HG02571 (cell line): ENCODE data around the gene TAS1R1.
"Not testable (repeated sequence)": the region's sequence is repeated elsewhere in the genome, so short reads cannot be mapped to it uniquely, and the experiment has no call there.

ENCODE experiments used
- ATAC-seq: cut with Tn5 transposase; IDR thresholded peaks from one replicate; pipeline ENCODE4 v1.9.1; 2021; ENCODE audit warnings: mild to moderate bottlenecking, moderate library complexity; ENCODE audit not compliant: unreplicated experiment

TAS1R1 gene

DNA sequence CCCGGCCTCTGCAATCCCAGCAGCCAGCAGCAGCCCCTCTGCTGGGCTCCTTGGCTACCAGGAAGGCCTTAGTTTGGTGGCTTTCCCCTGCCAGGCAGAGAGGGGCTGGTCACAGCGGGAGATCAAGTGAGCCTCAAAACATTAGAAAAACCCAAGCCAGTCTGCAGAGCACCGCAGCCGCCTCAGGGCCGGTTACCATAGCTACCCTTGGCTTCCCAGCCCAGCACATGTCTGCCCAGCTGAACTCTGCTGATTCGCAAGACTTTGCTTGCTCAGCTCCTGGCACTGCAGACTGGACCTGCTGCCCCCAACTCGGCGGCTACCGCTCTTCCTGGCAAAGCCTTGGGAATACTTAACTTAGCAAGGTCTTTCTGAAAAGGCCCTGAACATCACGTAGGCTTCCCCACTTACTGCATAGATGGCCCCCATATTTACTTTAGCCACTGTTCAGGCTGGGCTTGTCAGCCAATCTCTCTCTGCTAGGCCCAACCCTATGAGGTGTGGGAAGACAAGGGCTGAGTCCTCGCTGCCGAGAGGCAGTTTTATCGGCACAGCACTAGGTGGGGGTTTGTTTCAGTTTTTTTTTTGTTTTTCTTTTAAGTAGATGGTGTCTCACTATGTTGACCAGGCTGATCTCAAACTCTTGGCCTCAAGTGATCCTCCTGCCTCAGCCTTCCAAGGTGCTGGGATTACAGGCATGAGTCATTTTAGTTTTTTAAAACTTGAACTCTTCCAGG, 35.0 kb upstream of the TAS1R1 start:
- no peak for ATAC-seq

DNA sequence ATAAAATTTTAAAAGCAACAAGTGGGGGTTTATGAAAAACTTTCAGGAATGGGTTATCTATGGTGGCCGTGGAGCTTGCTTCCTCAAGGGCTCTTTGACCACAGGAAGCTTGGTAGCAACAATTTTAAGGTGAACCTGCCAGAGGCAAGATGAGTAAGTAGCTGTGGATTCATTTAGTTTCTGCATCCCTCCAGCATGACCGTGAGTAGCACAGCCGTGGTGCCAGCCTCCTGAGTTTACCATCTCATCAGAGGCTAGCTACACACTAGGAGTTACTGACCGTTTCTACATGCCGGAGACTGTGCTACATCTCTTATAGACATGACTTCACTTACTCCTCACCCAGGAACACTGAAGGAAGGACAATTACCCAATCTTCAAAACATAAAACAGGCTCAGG, 33.6 kb upstream of the TAS1R1 start:
- no peak for ATAC-seq

DNA sequence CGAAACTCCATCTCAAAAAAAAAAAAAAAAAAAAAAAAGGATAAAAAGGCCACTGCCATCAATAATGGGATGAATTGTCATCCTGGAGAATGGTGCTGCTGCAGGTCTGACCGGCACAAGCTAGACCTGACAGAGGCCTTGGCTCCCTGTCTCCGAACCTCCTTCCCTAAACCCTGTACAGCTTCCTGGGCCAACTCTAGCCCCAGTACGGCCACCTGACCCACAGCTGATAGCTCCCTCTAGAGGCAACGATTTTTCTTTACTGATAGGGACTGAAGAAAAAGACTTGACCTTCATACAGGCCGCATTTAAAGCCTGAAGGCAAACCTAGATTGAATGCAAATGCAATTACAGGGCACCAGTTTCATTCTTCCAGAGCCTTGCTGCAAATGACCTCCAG, 31.5 kb upstream of the TAS1R1 start:
- no peak for ATAC-seq

DNA sequence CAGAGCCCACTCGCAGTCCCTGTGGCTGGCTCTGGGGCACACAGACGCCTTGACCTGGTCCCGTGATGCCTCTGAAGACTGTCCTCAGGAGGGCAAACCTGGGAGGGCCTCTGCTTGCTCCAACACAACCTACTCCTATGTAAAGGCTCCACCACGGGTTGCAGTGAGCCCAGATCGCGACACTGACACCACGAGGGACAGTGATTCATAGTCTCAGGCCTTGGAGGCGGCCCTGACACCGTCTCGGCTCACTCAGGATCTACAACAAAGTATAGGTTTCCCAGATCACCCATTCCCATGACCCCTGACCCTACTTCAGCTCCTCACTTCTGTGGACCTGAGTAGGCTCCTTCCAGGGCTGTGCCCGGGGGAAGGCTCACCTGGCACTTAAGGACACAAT, 28.8 kb upstream of the TAS1R1 start:
- ATAC-seq: no peak

DNA sequence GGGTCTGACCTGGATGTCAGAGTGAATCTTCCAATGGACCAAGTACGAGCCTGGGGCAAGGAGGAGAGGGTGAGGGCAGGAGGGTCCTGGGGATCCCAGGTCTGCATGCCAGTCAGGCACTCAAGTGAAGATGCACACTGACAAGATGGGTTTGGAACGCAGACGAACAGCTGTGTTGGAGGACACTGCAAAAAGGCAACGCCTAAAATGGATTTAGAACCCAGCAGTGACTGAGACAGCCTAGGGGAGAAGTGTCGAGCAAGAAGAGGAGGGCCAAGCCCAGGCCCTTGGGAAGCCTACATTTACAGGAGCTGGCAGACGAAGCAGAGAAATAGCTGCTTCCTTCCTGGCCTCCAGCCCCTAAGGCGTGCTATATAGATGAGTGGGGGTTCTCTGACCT, 26.6 kb upstream of the TAS1R1 start:
- no peak for ATAC-seq

DNA sequence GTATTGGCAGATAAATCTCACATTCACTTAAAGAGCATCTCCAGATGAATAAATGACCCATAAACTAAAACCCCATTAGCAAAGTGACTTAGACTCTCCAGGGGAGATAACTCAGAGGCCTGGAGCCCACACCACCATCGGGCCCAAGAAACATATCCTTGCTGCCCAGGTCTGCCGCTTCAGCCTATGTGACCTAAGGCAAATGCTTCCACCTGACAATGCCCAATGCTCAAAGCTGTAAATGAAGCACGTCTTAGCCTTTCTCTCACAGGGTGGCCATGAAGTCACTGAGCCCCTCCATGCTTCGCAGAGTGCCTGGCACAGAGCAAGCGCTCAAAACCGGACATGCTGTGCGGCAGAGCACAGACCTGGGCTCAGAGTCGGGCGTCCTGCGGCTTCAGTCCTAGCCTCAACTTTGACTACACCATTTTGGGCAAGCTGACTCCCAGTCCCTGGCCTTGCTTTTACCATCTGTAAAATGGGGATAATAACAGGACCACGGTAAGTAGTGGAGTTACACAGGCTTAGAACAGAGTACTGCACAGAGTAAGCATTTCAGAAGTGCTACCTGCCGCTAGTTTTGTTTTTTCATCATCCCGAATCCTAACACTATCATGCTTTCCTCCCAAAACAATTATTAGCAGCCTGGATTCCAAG, 24.5 kb upstream of the TAS1R1 start:
- ATAC-seq: no peak

DNA sequence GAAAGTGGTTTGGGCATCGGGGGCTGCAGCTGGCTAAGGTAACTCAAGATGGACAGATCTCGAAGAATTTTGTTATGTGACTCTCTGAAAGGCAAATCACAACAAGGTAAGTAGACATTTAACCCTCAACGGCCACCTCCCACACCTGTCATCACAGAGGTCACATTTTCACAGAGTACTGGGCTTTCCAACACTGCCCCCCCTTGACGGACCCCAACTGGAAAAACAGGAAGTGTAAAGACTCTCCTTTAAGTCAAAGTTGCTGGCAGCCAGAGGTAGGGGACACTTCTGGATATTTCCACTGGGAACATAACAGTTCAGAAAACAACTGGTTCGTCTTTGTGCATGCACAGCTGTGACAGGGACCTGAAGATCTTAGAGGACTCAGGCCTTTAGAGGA, 23.1 kb upstream of the TAS1R1 start:
- ATAC-seq: no peak

DNA sequence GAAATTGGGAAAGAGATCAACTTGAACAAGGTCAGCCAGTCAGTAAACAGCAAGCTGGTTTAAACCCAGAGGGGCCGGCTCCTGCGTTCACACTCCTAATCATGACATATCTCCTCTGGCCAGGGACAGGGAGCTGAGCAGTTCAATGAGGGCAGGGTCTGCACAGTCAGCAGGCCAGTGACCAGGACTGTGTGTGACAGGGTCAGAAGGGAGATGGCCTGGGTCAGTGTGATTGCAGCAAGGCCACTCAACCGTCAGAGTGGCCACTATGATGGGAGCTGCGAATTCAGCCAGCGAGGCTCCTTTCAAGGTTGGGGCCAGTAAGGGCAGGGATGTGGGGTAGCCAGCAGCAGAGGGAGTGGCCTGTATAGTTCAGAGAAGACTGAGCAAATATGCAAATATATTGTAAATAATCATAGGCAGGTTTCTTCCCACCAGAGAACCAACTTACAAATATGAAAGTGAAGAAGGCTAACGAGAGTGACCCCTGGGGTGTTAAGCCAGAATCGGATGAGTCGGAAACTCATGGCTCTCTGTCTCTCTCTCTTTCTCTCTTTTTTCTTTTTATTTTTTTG, 20.8 kb upstream of the TAS1R1 start:
- no peak for ATAC-seq

DNA sequence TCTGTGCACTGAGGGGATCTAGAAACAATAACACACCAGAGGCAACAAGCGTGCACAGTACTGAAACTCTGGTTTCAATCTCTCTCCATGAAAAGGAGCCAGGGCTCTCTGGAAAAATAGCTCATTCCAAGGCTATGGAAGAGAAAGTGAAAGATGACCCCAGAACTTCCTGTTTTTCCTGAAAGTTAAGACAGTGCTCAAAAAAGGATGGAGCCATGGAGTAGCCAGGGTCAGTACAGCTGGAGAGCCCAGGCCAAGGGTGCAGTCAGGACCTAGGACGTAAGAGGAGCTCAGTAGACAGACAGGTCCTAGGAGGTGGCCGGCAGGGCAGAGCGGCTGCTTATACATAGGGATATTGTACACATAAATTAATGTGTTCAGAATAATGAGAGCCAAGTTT, 19.9 kb upstream of the TAS1R1 start:
- ATAC-seq: no peak

DNA sequence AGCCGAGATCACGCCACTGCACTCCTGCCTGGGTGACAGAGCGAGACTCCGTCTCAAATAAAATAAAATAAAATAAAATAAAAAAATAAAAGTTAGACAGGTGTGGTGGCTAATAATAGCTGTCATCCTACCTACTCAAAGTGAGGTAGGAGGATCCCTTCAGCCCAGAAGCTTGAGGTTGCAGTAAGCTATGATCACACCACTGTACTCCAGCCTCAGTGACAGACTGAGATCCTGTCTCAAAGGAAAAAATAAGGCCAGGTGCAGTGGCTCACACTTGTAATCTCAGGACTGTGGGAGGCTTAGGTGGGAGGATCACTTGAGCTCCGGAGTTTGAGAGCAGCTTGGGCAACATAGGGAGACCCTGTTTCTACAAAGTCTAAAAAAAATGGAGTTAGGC, 18.8 kb upstream of the TAS1R1 start:
- no peak for ATAC-seq

DNA sequence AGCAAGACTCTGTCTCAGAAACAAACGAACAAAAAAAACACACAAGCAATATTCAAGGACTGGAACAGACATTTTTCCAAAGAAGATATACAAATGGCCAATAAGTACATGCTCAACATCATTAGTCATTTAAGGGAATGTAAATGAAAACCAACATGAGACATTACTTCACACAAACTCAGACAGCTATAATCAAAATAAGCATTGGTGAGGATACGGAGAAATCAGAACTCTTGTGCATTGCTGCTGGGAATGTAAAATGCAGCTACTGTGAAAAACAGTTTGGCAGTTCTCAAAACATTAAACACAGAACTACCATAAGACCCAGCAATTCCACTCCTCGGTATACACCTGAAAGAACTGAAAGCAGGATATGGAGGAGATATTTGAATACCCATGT, 16.2 kb upstream of the TAS1R1 start:
- no peak for ATAC-seq

DNA sequence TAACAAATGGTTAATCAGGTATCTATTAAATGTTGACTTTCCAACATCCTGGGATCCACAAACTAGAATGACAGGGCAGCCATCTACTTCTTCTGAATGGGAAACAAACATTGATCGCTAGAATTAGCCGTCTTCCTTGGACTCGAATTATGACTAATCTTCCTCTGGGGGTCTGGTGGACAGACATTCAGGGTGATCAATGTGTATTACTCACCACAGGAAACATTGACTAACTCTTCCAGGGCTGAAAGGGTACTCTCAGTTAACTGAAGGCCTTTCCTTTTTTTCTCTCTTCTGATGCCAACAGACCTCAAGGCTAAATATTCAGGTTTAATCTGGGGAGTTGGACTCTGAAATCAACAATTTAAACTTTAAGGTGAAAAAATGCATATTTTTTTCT, 10.3 kb upstream of the TAS1R1 start:
- ATAC-seq: no peak

DNA sequence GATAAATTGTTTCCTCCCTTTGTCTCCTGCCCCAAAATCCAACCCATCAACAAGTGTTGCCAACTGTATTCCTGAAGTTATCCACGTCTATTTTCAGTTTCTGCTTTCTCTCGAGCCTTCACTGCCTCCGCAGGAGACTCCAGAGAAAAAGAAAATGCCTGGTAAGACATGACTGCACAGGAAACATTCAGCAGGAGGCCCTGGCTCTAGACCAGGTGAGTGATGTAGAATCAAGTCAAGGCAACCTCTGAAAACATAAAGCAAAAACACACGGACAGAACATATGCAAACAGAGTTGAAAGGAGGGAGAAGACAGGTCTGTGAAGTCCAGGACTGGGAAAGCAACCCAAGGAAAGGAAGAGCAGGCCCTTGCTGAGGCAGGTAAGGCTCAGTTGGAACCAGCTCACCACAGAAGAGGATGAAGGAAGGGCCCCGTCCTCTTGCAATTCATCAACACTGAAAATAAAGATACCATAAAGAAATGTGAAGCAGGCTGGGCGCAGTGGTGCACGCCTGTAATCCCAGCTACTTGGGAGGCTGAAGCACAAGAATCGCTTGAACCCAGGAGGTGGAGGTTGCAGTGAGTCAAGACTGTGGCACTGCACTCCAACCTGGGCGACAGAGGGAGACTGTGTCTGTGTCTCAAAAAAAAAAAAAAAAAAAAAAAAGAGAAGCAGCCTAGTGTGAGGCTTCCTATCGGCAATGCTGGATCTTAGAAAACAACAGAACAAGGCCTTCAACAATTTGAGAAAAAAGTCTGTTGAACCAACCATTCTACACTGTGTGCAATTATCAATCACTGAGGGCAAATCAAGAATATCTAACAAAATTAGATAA, 9.6 kb upstream of the TAS1R1 start:
- ATAC-seq: no peak

DNA sequence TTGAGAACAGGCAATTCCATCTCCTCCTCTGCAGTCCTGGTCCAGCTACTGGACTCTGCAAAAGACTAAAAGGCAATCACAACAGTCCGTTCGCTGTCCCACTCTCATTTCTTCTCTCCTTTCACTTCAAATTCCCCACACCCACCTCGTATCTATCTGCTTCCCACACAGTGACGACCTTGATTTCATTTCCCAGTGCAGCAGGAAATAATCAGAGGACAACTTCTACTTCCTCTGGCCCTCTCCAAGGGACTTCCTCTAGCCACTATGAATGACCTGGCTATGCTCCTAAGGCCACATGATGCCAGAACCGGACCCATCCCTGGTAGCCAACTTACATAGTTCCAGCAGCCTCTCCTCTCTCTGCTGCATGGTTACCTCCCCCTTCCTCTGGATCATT, 8.8 kb upstream of the TAS1R1 start:
- no peak for ATAC-seq

DNA sequence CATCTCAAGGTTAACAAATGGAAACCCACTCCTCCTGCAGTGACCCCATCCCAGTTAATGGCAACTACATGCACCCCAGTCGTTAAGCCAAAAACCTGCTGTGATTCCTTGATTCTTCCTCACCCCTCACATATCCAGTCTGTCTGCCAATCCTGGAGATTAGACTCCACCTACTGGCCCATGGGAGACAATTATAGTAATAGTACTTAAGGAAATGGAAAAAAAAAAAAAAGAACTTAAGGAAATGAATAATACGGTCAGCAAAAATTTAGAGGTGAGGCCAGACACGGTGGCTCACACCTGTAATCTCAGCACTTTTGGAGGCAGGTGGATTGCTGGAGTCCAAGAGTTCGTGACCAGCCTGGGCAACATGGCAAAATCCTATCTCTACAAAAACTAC, 7.8 kb upstream of the TAS1R1 start:
- ATAC-seq: no peak

DNA sequence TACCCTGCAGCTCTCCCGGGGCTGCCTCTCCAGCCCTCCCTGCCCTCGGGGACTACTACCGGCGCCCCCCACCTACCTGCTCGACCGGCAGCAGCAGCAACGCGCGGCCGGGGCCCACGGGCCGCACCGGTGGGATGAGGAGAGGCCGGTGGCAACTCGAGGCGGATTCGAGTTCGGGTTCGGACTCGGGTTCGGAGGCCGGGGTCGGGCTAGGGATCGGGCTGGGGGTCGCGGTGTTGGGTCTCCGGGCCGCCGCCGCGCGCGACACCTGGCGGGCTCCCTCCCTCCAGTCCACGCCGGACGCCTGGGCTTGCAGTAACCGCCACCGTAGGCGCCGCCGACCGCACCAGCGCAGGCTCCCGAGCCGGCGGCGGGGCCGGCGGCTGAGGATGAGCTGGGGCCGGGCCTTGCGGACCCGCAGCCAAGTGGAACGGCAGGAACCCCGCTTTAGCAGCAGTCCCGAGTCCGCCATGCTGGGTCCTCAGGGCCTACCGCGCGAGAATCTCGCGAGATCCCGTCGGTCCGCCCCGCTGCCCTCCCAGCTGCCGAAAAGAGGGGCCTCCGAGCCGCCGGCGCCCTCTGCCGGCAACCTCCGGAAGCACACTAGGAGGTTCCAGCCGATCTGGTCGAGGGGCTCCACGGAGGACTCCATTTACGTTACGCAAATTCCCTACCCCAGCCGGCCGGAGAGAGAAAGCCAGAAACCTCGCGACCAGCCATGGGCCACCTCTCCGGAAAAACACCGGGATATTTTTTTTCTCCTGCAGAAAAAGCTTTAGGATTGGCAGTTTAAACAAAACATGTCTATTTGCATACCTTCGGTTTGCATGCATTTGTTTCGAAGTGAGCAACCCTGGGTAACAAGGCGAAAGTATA, 838 bp upstream of the TAS1R1 start, which contains the start of gene NOL9:
TSS of gene NOL9 (minus strand) at position 483 of the 876 bp plus-strand sequence. CDS start at position 472, 11 bp downstream.
- ATAC-seq: peak; percentile 82

DNA sequence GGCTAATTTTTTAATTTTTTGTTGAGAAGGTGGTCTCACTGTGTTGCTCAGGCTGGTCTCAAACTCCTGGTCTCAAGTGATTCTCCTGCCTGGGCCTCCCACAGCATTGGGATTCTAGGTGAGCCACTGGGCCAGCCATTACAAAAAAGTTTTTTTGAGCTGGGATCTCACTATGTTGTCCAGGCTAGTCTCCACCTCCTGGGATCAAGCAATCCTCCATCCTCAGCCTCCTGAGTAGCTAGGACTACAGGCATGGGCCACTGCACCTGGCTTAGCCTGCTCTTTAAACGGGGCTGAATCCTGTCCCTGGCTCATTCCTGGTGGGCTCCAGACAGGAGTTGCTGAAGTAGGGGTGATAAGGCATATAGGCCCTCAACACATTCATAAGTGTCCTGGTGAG, 2.5 kb downstream of the TAS1R1 start:
- no peak for ATAC-seq

DNA sequence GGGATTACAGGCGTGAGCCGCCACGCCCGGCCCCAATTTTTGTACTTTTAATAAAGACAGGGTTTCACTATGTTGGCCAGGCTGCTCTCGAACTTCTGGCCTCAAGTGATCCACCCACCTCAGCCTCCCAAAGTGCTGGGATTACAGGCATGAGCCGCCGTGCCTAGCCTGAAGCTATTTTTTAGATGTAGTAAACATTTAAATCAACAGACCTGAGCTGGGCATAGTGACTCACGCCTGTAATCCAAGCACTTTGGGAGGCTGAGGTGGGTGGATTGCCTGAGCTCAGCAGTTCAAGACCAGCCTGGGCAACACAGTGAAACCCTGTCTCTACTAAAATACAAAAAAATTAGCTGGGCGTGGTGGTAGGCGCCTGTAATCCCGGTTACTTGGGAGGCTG, 4.1 kb downstream of the TAS1R1 start:
- ATAC-seq: not testable (repeated sequence)

DNA sequence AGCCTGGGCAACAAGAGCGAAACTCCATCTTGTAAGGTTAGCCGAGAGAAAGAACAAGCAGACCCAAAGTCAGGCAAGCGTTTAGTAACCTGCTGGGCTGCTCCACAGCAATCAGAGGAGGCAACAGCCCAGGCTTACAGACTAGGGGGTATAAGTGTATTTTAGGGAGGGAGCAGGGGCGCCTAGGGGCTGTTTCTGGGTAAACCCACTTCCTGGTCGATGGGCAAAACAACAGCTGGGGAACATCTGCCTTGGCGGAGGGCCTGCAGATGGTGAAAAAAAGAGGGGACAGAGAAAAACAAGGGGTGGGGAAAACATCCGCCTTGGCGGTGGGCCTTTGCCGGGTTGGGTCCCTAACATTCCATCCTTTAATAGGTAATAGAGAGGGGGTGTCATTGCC, 5.2 kb downstream of the TAS1R1 start:
- ATAC-seq: no peak

DNA sequence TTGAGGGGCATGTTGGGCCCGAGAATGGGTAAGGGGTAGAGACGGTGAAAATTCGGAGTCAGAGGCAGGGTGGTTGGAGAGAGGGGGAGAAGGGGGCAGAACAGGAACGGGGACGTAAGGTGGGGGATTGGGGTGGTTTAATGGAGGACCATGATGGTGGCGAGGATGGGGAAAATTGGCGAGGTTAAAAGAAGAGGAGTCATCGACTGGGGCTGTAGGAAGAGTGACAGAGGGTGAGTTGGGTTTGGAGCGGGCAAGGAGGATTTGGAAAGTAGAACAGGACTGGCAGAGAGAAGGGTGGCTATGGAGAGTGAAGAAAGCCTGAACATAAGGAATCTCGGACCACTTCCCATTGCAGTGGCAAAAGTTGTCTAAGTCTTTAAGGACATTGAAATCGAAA, 13.9 kb downstream of the TAS1R1 start:
- no peak for ATAC-seq

DNA sequence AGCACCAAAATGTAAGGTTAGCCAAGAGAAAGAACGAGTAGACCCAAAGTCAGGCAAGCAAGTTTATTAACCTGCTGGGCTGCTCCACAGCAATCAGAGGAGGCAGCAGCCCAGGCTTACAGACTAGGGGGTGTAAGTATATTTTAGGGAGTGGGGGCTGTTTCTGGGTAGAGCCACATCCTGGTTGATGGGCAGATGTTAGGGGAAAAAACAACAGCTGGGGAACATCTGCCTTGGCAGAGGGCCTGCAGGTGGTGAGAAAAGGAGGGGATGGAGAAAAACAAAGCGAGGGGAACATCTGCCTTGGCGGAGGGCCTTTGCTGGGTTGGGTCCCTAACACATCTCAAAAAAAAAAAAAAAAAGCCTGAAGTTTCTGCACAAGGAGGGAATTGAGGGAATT, 15.0 kb downstream of the TAS1R1 start:
- no peak for ATAC-seq
